HG03103 (cell line): Measurements from ENCODE around the gene PREX1.
"Not testable (repeated sequence)": the region's sequence is repeated elsewhere in the genome, so short reads cannot be mapped to it uniquely, and the experiment has no call there.

Source experiments
- ATAC-seq: cut with Tn5 transposase; IDR thresholded peaks from one replicate; pipeline ENCODE4 v1.9.1; 2021; ENCODE audit warnings: low read depth; ENCODE audit not compliant: unreplicated experiment

PREX1 gene

GRCh38 chr20:48599106-48599747 is 228.6 kb downstream of the PREX1 start:
- ATAC-seq: no peak

- not testable (repeated sequence) for ATAC-seq
Observed at GRCh38 chr20:48598303-48598941, 229.4 kb downstream of the PREX1 start.

GRCh38 chr20:48597521-48598302 is 230.1 kb downstream of the PREX1 start:
- ATAC-seq: no peak

GRCh38 chr20:48596334-48596898 is 231.4 kb downstream of the PREX1 start:
- no peak for ATAC-seq

GRCh38 chr20:48595495-48596333 is 232.1 kb downstream of the PREX1 start:
- ATAC-seq: no peak

GRCh38 chr20:48594533-48594932 is 233.3 kb downstream of the PREX1 start:
- no peak for ATAC-seq

- no peak for ATAC-seq
Observed at GRCh38 chr20:48592107-48592940, 235.5 kb downstream of the PREX1 start.

- ATAC-seq: no peak
Observed at GRCh38 chr20:48586730-48587129, 241.1 kb downstream of the PREX1 start.

GRCh38 chr20:48585061-48585870 is 242.5 kb downstream of the PREX1 start:
- no peak for ATAC-seq

- no peak for ATAC-seq
Observed at GRCh38 chr20:48584391-48585060, 243.3 kb downstream of the PREX1 start.

- ATAC-seq: no peak
Observed at GRCh38 chr20:48583801-48584200, 244.0 kb downstream of the PREX1 start.

GRCh38 chr20:48583171-48583570 is 244.6 kb downstream of the PREX1 start:
- ATAC-seq: no peak

- ATAC-seq: no peak
Observed at GRCh38 chr20:48582673-48582985, 245.2 kb downstream of the PREX1 start.

GRCh38 chr20:48581167-48581566 is 246.6 kb downstream of the PREX1 start:
- ATAC-seq: no peak

- no peak for ATAC-seq
Observed at GRCh38 chr20:48578397-48579098, 249.3 kb downstream of the PREX1 start.

GRCh38 chr20:48577557-48577956 is 250.2 kb downstream of the PREX1 start:
- ATAC-seq: no peak

- ATAC-seq: no peak
Observed at GRCh38 chr20:48574383-48574782, 253.4 kb downstream of the PREX1 start.
